ENCODE results near the gene EDNRA. TPM values are rescaled to one million over a fixed set of nuclear protein-coding genes. Genes with fewer than 3 reads are reported as not detected.

The EDNRA gene
- total and polyA plus RNA-seq, 4 donors: 3.7 to 99.7 (median 11.1) TPM

DNA sequence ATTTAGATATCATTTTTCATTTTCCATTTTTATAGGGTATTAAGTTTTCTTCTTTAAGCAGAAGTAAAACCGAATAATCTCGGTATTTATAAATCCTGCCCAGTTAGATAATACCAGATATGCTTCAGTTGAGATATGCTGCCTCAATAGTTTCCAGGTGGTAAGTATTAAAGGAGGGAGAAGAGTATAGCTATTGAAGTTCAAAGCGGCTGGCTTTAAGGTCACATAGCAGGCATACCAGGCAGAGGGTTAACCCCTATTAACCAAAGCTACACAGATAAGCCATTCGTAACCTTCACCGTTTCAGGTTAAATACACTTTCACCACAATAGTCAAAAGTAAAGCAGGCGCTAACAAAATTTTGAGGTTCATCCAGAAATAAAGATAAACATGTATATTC lies 54.2 kb downstream of the EDNRA start:
- WGBS, 2 donors: 72 to 83% methylated on average over 6 of the region's 6 CpGs
- no peak overlapping the region for H3K9ac ChIP-seq (ENCODE audit: insufficient read depth in 1 of 2, low read length in 2 of 2)
- DNase-seq: no peak
- peaks cover 0 to 16% (median 6%) of the 10 kb centered on the region in 4 donors for H3K36me3 ChIP-seq (ENCODE audit: control insufficient read depth in 4 of 4, insufficient read depth in 4 of 4, low read length in 4 of 4)
- no peaks in the 10 kb centered on the region for H3K9me3 ChIP-seq (ENCODE audit: control insufficient read depth in 4 of 4, insufficient read depth in 3 of 4, low read length in 3 of 4)
- TF ChIP-seq, protein P1, sequence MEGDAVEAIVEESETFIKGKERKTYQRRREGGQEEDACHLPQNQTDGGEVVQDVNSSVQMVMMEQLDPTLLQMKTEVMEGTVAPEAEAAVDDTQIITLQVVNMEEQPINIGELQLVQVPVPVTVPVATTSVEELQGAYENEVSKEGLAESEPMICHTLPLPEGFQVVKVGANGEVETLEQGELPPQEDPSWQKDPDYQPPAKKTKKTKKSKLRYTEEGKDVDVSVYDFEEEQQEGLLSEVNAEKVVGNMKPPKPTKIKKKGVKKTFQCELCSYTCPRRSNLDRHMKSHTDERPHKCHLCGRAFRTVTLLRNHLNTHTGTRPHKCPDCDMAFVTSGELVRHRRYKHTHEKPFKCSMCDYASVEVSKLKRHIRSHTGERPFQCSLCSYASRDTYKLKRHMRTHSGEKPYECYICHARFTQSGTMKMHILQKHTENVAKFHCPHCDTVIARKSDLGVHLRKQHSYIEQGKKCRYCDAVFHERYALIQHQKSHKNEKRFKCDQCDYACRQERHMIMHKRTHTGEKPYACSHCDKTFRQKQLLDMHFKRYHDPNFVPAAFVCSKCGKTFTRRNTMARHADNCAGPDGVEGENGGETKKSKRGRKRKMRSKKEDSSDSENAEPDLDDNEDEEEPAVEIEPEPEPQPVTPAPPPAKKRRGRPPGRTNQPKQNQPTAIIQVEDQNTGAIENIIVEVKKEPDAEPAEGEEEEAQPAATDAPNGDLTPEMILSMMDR (IDR thresholded peaks at IDR 0.05; ENCODE audit: control extremely low read depth, extremely low read depth): no peak
- H3K4me1 ChIP-seq (ENCODE audit: control insufficient read depth in 5 of 5, insufficient read depth in 5 of 5, low read length in 5 of 5): peaks cover 0 to 5% (median 0%) of the 10 kb centered on the region in 5 donors
- ATAC-seq (ENCODE audit: insufficient read depth, low FRiP score): no peak
- no peaks in the 10 kb centered on the region for H3K27me3 ChIP-seq (ENCODE audit: control insufficient read depth in 3 of 3, insufficient read depth in 3 of 3, low read length in 2 of 3)
- no peak overlapping the region for H3K4me3 ChIP-seq
- no peak overlapping the region for H3K27ac ChIP-seq (ENCODE audit: low read depth in 1 of 2, low read length in 1 of 2)

DNA sequence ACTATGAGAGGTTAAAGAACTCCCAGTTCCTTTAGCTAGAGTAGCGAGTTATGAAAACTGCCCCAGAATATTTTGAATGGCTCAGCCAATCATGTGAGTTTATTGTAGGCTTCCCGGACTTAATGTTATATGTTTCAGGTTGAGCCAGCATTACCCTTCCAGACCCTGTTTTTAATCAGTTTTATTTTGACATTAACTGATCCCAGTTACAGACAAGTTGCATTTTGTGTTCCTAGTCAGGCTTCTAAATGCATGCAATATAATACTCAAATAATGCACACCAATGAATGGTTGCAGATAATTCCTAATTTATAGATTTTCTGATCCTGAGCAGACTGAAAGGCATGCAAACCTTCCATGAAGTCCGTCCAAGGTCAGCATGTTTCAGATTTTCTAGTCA lies 57.8 kb downstream of the EDNRA start:
- Histone ChIP-seq H3K9me3 (ENCODE audit: control insufficient read depth in 4 of 4, insufficient read depth in 3 of 4, low read length in 3 of 4) (no peaks in the 10 kb centered on the region), H3K4me3 (no peak overlapping the region), H3K4me1 (ENCODE audit: control insufficient read depth in 5 of 5, insufficient read depth in 5 of 5, low read length in 5 of 5) (peaks cover 0 to 5% (median 0%) of the 10 kb centered on the region in 5 donors), H3K27me3 (ENCODE audit: control insufficient read depth in 3 of 3, insufficient read depth in 3 of 3, low read length in 2 of 3) (no peaks in the 10 kb centered on the region), H3K36me3 (ENCODE audit: control insufficient read depth in 4 of 4, insufficient read depth in 4 of 4, low read length in 4 of 4) (peaks cover 2 to 26% (median 9%) of the 10 kb centered on the region in 4 donors), H3K27ac (ENCODE audit: low read depth in 1 of 2, low read length in 1 of 2) (no peak overlapping the region), H3K9ac (ENCODE audit: insufficient read depth in 1 of 2, low read length in 2 of 2) (no peak overlapping the region)
- TF ChIP-seq, protein P1 (IDR thresholded peaks at IDR 0.05; ENCODE audit: control extremely low read depth, extremely low read depth): no peak
- ATAC-seq (ENCODE audit: insufficient read depth, low FRiP score): no peak
- 84 to 90% methylated on average over 3 of the region's 3 CpGs for WGBS, 2 donors
- DNase-seq: no peak

DNA sequence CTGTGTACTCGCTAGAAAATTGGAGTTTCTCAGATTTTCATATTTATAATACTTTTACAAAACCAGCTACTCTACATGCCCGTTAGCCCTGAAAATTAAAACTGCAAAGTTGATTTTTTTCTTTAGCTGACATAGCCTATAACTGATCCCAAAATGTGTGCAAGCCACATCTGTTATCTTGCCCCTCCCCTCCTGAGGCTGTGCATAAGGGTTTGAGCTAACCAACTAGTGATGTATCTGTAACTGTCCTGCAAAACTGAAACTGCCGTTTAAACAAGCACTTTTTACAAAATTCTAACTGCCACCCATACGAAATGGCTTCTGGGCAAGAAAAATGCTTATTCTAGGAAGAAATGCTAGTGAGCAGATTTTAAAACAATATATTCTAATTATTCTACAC lies 59.1 kb downstream of the EDNRA start:
- H3K27ac ChIP-seq (ENCODE audit: low read depth in 1 of 2, low read length in 1 of 2): no peak overlapping the region
- no peaks in the 10 kb centered on the region for H3K27me3 ChIP-seq (ENCODE audit: control insufficient read depth in 3 of 3, insufficient read depth in 3 of 3, low read length in 2 of 3)
- no peak for ATAC-seq (ENCODE audit: insufficient read depth, low FRiP score)
- WGBS, 2 donors: 82 to 85% methylated on average over 4 of the region's 4 CpGs
- no peak overlapping the region for H3K9ac ChIP-seq (ENCODE audit: insufficient read depth in 1 of 2, low read length in 2 of 2)
- DNase-seq: no peak
- TF ChIP-seq, protein P1 (IDR thresholded peaks at IDR 0.05; ENCODE audit: control extremely low read depth, extremely low read depth): no peak
- no peaks in the 10 kb centered on the region for H3K9me3 ChIP-seq (ENCODE audit: control insufficient read depth in 4 of 4, insufficient read depth in 3 of 4, low read length in 3 of 4)
- peaks cover 2 to 26% (median 12%) of the 10 kb centered on the region in 4 donors for H3K36me3 ChIP-seq (ENCODE audit: control insufficient read depth in 4 of 4, insufficient read depth in 4 of 4, low read length in 4 of 4)
- H3K4me1 ChIP-seq (ENCODE audit: control insufficient read depth in 5 of 5, insufficient read depth in 5 of 5, low read length in 5 of 5): no peaks in the 10 kb centered on the region
- H3K4me3 ChIP-seq: no peak overlapping the region

Data from lung (tissue), 12 donors.